ENCODE data around the gene TEX261.
"Not testable (repeated sequence)": the region's sequence is repeated elsewhere in the genome, so short reads cannot be mapped to it uniquely, and the experiment has no call there.

The TEX261 gene

DNA sequence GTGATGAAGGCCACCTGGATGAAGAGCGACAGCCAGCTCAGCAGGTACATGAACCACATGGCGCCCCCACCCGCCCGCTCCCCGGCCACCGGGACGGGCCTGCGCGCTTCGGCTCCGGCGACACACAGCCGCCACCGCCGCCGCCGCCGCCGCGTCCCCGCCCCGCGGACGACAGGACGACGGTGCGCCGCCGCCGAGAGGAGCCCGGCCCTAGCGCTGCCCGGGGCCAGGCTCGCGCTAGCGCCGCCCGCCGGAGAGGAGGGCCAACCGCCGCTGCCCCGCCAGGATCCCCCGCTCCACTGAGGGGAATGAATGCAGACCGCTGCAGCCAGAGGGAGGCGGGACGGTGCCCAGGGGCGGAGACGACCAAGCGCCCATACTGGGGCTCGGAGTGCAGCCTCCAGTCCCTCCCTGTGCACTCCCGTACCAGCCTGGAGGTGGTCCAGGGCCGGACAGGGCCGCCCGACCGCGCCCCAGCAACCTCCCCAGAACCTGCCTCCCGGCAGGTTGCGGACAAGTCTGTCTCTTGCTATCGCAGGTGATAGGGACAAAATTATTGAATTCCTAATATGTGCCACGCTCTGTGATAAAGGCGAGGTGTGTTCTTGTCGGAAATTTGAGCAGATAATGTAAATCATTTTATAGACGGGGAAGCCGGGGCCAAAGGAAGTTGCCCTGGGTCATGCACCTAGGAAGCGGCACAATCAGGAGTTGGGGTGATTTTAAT, at the start of gene TEX261:
TSS of gene TEX261 (minus strand) at position 175 of the 727 bp plus-strand sequence. CDS start at position 59, 116 bp downstream.
- DNase-seq = peak; percentile 82 to 93

DNA sequence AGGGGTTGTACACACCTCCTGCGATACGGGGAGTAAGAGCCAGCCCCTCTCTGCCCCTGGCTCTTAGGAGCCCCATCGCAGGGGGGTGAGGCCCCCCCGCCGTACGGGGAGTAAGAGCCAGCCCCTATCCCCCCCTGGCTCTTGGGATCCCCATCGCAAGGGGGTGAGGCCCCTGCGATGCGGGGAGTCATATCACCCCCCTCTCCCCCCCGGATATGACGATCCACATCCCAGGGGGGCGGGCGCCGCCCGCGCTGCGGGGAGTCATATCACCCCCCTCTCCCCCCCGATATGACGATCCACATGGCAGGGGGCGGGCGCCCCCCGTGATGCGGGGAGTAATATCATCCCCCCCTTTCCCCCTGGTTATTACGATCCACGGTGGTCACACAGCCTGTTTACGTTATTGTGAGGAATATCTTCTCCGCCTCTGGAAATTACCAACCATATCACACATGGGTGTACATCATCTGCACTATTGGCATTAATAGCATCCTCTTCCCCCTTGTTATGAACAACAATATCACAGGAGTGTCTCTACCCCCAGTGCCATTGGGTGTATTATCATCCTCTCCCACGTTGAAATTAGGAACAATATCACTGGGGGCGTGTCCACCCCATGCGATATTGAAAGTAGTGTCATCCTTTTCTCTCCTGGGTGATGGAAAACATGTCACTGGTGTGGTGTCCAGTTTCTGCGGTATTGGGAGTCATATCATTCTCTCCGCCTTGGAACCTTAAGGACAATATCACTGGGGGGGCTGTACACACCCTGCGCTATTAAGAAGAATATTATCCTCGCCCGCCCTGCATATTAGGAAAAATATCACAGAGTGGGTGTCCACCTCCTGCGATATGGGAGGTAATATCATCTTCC, 49.1 kb upstream of the TEX261 start:
- no peak for DNase-seq

DNA sequence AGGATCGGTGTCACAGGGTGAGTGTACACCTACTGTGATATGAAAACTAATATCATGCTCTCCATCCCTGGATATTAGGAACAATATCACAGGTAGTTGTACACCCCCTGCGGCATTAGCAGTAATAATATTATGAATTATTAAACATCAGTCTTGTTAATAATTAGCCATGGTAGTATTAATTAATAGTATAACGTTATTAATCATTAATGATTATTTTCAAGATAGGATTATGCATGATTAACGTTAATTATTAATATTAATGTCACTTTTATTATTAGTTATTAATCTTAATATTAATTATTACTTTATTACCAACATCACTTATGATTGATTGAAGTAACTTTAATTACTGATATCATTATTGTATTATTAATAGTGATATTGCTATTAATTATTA, 47.6 kb upstream of the TEX261 start:
- no peak for DNase-seq

DNA sequence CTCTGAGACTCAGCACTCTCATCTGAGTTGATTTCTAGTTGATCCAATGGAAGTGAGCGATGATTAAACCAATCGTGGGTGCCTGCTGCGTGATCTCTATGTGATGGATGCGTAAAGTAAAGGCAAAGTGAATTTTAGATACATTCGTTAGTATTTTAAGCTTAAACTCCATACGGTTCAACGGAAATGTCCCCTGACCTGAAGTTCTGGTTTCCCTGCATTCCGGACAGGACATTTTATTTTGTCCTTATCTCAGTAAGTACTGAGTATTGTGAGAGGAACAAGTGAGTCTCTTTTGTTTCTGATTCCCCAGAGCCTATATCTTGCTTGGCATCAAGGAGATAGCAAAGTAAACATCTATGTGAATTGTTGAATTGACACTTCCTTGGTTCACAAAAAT, 41.6 kb upstream of the TEX261 start:
- not testable (repeated sequence) for DNase-seq

DNA sequence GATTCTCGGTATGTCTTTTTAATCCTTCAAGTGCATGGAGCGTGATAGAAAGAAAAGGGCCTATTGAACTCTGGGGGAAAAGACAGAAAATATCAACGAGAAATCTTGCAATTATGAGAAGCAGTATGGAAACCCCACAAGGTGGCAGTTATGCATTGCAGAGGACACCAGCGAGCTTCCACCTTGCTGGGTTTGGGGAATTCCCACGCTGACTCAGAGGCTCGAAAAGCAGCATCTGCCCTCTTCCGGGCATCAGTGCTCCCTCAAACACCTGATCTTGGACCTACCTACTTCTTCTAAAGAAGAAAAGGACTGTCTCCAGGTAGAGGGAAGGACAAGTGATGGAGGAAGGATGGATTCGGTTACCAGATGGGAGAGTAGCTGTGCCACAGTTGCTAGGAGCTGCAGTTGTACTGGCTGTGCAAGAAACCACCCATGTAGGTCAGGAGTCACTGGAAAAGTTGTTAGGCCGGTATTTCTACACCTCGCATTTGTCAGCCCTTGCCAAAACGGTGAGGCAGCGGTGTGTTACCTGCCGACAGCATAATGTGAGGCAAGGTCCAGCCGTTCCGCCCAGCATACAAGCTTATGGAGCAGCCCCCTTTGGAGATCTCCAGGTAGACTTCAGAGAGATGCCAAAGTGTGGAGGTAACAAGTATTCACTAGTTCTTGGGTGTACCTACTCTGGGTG, 29.0 kb upstream of the TEX261 start:
- peak in 1 of 2 donors; percentile 11 for DNase-seq

DNA sequence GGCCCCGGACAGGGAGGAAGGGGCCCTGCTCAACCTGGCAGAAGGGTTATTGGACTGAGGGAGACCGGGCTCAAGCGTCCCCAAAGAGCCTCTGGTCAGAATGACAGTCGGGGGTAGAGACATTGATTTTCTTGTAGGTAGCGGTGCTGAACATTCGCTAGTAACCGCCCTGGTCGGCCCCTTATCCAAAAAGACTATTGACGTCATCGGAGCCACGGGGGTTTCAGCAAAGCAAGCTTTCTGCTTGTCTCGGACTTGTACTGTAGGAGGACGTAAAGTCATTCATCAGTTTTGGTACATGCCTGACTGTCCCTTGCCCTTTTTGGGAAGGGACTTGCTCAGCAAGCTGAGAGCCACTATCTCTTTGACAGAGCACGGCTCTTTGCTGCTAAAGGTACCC, 26.7 kb upstream of the TEX261 start:
- DNase-seq = not testable (repeated sequence)

DNA sequence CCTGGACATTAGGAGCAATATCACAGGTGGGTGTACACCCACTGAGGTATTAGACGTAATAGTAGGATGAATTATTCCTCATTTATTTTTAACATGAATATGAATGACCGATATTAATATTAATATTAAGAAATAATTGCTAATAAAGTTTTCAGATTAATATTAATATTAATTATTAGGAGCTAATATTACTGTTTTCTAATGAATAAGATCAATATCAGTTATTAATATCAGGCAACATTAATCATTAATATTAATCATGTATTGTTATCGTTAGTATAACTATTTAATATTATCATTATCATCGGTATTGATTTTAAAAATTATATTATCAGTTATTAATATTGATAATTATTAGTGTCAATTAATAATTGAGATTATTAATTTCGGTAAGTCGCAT, 25.3 kb upstream of the TEX261 start:
- not testable (repeated sequence) for DNase-seq

DNA sequence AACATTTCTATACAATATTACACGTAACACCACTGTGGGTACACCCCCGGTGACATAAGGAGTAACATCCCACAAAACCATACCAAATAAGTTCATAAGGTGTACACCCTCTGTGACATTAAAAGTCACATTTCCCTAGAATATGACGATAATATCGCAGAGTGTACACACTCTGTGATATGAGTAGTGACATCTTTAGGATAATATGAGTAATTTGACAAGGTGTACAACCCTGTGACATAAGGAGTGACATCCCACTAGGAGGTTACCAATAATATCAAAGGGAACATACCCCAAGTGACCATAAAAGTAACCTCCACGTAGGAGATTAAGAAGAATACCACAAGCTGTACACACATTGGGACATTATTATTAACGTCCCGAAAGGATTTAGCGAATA, 24.0 kb upstream of the TEX261 start:
- no peak for DNase-seq

DNA sequence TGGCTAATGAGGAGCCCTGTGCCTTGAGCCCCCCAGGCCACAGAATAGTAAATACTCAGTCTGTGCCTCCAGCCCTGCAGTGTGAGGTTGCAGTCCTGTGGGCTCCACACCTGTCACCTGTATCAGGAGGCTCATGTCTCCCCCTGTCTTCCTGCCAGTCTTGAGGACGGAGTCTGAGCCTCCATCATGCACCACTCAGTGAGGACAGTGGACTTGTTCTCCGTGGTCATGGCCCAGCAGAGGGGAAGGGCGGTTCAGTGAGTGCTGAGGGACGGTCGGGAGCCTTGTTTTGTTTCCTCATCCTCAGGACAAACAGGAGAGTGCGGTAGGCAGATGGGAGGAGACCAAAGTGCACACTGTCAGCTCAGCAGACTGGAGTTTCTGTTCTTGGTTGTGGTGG, 17.1 kb upstream of the TEX261 start:
- DNase-seq = not testable (repeated sequence)

DNA sequence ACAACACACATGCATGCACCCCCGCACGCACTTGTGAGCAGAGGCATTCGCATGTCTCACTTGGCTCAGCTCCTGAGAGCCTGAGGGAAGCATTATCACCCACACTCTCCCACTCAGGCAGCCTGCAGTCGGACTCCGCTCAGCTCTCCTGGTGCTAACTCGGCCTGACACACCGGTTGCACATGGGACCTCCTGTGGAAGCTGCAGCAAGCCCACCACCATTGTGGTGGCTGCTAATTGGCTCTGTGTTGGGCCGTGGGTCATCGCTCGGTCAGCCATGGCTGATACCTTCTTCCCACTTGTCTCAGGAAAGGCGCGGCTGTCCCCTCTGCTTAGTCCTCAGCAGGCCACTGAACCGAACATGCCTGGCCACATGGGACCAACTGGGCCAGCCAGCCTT, 13.7 kb upstream of the TEX261 start:
- no peak for DNase-seq

DNA sequence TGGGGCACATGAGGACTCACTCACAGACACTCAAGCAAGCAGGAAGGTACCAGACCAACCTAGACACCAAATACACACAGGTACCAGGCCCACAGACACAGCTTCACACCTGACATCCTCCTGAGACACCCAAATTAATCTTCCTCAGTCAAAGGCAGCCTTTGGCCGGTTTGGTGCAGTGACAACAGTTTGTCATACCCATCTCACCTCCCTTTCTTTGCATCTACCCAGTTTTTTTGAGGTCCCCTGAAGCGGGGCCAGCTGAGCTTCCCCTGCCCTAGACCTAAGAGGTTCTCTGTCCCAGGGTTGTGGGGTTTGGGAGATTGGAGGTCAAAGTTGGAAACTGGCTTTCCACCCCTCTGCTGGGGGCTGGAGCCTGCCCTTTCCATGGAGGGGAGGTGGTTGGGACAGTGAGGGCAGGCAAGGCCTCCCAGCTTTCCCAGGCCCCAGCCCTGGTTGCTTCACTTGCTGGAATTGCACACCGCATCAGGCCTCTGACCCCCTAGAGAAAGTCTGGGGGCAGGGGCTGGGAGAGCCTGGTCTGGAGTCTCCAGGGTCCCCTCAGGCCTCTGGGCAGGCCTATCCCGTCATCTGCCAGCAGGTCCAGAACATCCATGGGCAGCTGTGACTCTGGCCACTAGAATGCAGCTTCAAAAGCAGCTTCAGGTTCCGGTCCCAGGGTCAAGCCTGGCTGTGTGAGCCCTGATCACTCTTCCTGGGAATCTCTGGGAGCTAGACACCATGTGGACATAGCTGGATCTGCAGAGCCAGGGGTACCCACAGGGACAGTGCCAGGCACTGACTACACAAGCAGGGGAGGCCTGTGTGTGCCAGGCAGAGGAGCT, 12.5 kb upstream of the TEX261 start:
- no peak for DNase-seq

DNA sequence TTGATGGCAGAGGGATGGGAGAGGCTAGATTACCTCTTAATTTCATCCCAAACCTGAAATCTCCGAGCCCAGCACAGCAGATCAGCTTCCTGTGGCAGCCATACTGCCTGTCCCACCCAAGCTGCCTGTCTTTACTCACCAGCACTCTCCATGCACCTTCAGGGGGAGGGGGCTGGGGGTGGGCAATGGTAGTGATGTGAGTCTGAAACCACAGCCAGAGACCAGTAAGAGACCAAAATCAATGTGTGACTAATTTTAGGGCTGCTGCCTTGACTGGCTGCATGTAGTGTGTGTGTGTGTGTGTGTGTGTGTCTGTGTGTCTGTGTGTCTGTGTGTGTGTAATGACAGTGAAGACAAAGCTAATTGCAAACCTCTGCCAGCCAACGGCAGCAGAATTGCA, 11.7 kb upstream of the TEX261 start:
- no peak for DNase-seq

DNA sequence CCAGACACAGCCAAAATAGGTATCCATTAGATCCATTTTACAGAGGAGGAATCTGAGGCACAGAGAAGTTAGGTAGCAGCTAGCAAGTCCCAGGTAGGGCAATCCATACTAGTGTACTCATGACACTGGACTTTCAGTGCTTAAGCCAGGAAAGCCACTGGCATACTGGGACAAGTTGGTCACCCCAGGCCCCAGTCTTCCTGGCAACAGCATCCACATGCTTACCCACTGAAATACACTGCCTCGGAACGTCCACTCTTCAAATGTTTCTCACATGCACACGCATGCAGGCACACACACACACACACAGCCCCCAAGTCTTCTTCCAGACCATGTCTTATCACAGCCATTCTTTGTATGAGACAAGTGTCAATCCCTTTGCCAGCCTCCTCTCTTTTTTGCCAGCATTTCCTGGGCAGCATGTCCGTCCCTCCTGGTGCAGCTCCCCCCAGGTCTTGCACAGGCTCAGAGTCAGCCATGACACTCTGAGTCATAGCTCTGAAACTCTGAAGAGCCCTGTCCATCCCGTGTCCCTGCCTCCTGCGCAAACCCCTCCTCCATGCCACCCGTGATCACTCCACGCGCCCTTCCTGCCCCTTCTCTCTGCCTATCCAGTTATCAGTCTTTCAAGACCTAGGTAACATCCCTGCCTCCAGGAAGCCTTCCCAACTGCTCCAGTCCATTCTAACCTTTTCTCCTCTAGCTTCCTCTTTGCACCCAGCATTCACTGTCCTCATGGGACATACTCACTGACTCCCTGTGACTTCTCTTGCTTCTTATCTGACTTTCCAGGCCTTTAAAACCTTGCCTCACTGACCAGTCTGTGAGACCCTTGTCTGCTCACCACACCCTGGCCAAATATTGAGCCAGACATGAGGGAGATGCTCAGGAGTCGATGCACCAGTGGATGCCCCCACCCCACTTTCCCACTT, 10.9 kb upstream of the TEX261 start:
- DNase-seq = no peak

DNA sequence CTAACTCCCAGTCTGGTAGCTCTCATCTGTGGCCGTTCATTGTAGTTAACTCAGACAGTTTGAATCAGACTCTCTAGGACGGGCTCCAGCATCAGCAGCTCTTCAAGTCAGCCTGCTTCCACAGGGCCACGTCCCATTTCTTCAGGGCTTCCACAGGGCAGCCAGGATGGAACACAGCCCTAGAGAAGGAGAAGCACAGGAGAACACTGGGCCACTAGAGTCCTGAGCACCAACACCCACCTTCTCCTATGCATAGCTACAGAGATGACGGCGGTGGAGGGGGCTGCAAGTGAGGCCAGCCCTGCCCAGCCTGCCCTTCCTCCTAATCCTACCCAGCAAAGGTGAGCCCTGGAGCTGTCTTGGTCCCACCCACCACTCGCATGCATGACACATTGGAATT, 10.2 kb upstream of the TEX261 start:
- DNase-seq = no peak

DNA sequence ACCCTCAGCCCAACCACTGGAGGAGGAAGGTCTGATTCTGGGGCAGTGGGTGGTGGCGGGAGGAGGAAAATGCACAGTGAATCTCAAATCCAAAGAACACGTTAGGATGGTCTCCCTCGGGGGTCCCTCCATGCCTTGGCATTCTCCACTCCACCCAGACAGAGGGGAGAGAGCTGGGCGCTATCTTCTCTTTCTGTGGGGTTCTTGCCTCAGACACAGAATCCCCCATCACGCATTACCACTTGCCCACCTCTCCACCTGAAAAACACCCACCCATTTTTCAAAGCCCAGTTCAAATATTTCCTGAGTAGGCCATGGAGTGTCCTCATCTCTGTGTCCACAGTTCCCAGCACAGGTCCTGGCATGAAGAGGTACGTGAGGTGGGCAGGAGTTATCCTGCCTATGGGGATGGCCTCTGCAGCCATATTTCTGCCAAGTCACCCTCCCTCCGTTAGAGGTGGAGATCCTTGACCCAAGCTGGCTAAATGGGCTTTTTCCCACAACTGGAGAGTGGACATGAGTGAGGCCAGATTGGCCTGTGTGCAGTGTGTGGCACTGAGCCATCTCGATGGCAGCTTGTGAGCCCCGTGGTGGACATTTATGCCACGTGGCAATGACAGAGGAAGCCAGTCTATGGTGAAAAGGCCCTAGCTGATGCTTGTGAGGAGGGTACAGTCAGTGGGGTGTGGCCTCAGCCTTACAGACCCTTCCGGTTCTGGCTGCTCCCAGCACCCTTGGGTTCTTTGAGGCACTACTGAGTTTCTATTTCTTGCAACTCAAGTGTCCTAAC, 9.5 kb upstream of the TEX261 start:
- DNase-seq = no peak

DNA sequence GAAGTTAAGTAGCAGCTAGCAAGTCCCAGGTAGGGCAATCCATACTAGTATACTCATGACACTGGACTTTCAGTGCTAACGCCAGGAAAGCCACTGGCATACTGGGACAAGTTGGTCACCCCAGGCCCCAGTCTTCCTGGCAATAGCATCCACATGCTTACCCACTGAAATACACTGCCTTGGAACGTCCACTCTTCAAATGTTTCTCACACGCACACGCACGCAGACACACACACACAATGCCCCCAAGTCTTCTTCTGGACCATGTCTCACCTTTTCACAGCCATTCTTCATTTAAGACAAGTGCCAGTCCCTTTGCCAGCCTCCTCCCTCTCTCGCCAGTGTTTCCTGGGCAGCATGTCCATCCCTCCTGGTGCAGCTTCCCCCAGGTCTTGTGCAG, 8.7 kb upstream of the TEX261 start:
- DNase-seq = no peak

DNA sequence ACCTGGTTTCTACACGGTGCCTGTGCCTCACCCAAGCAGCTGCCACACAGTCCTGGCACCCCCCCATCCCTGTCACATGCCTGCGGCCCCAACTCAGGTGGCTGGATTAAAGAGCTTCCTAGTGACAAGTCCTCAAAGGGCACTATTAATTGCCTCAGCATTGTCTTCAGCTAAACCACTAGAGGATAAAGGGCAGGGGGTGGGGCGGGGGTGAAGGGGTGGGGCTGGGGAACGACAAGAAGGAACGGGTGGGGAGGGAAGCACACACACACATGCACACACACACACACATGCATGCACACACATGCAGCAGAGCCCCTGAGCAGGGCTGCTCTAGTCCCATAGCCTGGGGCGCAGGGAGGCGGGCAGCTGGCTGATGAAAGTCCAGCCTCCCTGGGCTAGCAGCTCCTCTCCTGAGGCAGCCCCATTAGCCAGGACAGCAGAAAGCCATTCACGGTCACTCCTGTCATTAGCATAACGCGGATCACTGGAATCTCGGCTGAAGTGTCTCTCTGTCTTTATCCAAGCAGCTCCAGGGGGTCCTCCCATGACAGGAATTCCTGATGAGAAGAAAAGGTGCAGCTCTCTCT, 7.4 kb upstream of the TEX261 start:
- DNase-seq = no peak

DNA sequence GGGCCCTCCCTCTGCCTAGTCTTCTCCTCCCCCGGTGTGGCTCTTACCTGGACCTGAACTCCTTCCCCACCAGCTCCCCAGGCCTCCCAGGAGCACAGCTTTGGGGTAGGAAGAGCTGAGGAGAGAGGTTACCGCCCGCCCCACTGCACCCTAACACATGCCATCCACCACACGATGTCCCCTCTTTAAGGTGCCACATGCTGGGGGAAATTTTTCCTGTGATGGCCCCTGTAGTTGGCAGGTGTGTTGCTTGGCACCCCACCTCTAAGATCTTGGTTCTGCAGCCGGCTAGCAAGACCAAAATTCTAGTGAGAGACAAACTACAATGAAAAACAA, 6.9 kb upstream of the TEX261 start:
- no peak for DNase-seq

DNA sequence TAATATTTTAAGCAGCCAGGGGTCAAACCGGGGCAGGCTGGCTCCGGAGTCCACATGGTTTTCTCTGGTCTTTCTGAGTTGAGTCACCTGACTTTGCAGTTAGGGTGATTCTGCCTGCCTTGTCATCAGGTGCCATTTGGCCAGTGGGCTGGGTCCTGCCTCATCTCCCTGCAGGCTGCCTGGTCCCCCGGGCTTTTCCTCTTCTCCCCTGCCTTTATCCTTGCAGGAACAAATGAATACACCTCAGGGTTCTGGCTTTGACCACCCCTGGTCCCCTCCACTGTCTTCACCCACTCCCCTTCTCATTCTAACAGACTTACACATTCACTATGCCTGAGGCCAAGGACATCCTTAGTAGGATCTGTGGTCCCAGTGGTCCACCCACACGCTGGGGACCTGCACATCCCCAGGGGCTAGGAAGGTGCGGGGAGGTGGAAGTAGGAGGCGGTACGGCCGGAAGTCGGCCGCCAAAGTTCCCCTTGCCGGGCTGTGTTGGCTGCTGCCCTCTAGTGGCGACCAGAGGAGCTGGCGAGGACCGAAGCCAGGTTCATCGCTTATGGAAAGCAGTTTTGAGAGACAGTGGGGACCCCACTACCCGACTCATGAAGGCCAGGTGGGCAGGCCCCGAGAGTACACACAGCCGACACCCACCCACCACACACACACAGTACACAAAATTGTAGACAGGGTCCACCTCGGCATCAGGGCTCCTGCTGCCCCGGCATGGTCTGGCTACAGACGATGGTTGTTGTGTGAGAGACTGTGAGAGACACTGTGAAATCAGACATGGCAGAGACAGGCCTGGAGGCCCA, 6.3 kb upstream of the TEX261 start:
- peak; percentile 36 to 74 for DNase-seq

All from inflammatory macrophage treated with lipopolysaccharide for 1 hour (primary cell).